ENCODE measurements around the gene SERP2. TPM values are rescaled to one million over a fixed set of nuclear protein-coding genes. Genes with fewer than 3 reads are reported as not detected.
"Not testable (repeated sequence)": the region's sequence is repeated elsewhere in the genome, so short reads cannot be mapped to it uniquely, and the experiment has no call there.

The SERP2 gene
- polyA plus RNA-seq (2011; rRNA removed) (not detected in 2 replicates), polyA plus RNA-seq (2017; fragmentation: RNase III; extraction: RNeasy Plus Mini Kit Qiagen cat#74134 plus additional on column Dnase treatment) (not detected in 3 replicates), polyA minus RNA-seq (2011; rRNA and poly(A)+ RNA removed) (not detected in 2 replicates)
- not detected in 2 replicates for polyA plus RNA-seq (2012; cell fraction: cytosol; rRNA removed)
- polyA plus RNA-seq (2012; cell fraction: nucleus; rRNA removed), result not detected in 2 replicates

DNA sequence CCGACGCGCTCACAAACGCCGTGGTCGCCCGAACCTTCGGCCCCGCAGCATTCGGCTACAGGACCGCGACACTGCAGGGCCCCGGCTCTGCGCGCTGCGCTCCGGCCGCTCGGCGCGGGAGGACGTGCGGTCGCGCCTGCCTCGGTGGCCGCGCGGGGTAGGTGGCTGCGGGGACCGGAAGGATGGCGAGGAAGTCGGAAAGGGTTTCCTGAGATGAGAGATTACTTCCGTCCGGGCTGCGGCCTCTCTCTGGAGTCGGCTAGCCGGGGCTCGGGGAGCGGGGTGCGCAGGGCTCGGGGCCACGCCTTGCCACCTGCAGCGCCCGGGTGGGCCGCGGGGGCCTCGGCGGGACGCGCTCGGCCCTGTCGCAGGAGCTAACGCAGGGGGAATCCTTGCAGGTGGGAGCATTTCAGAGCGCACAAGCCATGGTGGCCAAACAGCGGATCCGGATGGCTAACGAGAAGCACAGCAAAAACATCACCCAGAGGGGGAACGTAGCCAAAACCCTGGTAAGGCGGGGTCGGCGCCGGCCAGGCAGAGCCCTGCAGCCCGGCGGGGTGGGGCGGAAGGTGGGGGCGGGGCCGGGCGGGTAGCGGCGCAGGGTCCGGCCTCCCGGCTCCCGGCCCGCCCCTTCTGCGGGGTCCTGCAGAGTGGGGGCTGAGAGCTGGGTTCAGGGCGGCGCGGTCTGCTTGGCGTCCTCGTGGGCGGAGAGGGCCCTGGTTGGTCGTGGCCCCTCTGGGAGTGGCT is at the start of gene SERP2:
SERP2 (plus strand) TSS at position 224 of the 747 bp plus-strand sequence; CDS start at position 426, 202 bp downstream.
- H3K4me1 ChIP-seq, result peaks cover 15% of the 10 kb centered on the region; the same call in 2 of the 3 replicates
- DNase-seq (ENCODE audit: low read depth in 1 of 2, low spot score in 1 of 2), result no peak
- no peak within 1 kb of the TSS for H3K4me3 ChIP-seq
- no peak within 1 kb of the TSS for H3K27ac ChIP-seq
- WGBS (ENCODE audit: missing lambda C conversion rate), result 95% methylated on average over 29 of the region's 83 CpGs
- no peaks in the 10 kb centered on the region for H3K9me3 ChIP-seq
- no peak for FAIRE-seq
- H3K4me2 ChIP-seq, result no peak within 1 kb of the TSS
- ChIA-PET POLR2A (no interaction called here), CTCF (no interaction called here)
- ATAC-seq, result no peak
- TF ChIP-seq ZNF302 (CRISPR knock-in tag; IDR thresholded peaks at IDR 0.05), result no peak
- no peak for TF ChIP-seq POLR2AphosphoS2 (conservative IDR thresholded peaks at IDR 0.05; ENCODE audit: low read length)
- no peak for TF ChIP-seq EP300 (IDR thresholded peaks at IDR 0.05)
- no peak for TF ChIP-seq ESRRA (IDR thresholded peaks at IDR 0.05; ENCODE audit: borderline replicate concordance, low read length)
- TF ChIP-seq RCOR1 (IDR thresholded peaks at IDR 0.05; ENCODE audit: low read depth, low read length), result no peak

DNA sequence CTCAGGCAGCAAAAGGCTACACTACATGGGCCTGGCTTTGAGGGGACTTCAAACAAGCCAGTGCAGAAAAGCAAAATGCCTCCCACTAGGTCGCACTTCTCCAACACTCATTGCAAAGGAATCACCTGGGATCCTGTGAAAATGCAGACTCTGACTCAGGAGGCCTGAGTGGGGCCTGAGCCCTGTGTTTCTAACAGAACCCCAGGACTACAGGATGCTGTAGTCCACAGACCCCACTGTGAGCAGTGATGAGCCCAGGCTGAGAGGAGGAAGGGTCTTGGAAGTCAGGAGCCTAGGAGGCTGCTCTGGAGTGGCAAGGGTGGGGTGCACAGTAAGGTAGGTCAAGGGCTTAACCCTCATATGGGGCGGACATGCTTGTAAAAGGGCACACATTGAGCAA is 46.7 kb upstream of the SERP2 start:
- H3K9me3 ChIP-seq, result no peaks in the 10 kb centered on the region; the same call in 2 of the 3 replicates
- WGBS (ENCODE audit: missing lambda C conversion rate), result 73% methylated on average over 2 of the region's 2 CpGs

DNA sequence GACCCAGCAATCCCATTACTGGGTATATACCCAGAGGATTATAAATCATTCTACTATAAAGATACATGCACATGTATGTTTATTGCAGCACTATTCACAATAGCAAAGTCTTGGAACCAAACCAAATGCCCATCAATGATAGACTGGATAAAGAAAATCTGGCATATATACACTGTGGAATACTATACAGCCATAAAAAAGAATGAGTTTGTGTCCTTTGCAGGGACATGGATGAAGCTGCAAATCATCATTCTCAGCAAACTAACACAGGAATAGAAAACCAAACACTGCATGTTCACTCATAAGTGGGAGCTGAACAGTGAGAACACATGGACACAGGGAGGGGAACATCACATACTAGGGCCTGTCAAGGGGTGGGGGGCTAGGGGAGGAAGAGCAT is 44.6 kb upstream of the SERP2 start:
- ATAC-seq; DNase-seq (ENCODE audit: low read depth in 1 of 2, low spot score in 1 of 2); H3K4me3 ChIP-seq; H3K4me2 ChIP-seq; H3K9me3 ChIP-seq; FAIRE-seq; H3K27ac ChIP-seq: not testable (repeated sequence)
- ChIA-PET CTCF (interaction anchor here (0.9 to 1.5 kb wide), 3 partner anchors 16 to 86 kb away, joined by 3 read pairs; no protein-coding TSS in a partner anchor), POLR2A (interaction anchor here (0.7 kb wide), 1 partner anchor 30 kb away, joined by 4 read pairs; no protein-coding TSS in a partner anchor)
- H3K4me1 ChIP-seq, result peaks cover 13% of the 10 kb centered on the region

More for the DNA sequence above, 46.7 kb upstream of the SERP2 start:
- DNase-seq (ENCODE audit: low read depth in 1 of 2, low spot score in 1 of 2) (no peak), FAIRE-seq (no peak), ATAC-seq (no peak)
- ChIA-PET POLR2A (no interaction called here), CTCF (interaction anchor here (1.0 kb wide), 1 partner anchor 10 kb away, joined by 3 read pairs; no protein-coding TSS in a partner anchor)
- Histone ChIP-seq H3K4me3 (no peak overlapping the region), H3K4me2 (no peak overlapping the region), H3K4me1 (peaks cover 8% of the 10 kb centered on the region), H3K27ac (no peak overlapping the region; a peak in 1 of 6 replicates)
- TF ChIP-seq POLR2AphosphoS2 (conservative IDR thresholded peaks at IDR 0.05; ENCODE audit: low read length) (no peak), JUNB (IDR thresholded peaks at IDR 0.05) (no peak), RAD21 (conservative IDR thresholded peaks at IDR 0.05 in 1 of 2, IDR thresholded peaks at IDR 0.05 in 1 of 2) (no peak), TP53 (CRISPR knock-in tag; IDR thresholded peaks at IDR 0.05) (no peak), CBX8 (IDR thresholded peaks at IDR 0.05) (no peak), SREBF2 (IDR thresholded peaks at IDR 0.05) (no peak), FOXS1 (CRISPR knock-in tag; IDR thresholded peaks at IDR 0.05) (no peak), CBX2 (IDR thresholded peaks at IDR 0.05; ENCODE audit: borderline replicate concordance, low read depth) (no peak), NFE2L2 (conservative IDR thresholded peaks at IDR 0.05; ENCODE audit: low read length) (no peak), KDM5A (IDR thresholded peaks at IDR 0.05) (no peak), KDM1A (IDR thresholded peaks at IDR 0.05; ENCODE audit: low read depth) (no peak), HOXB5 (CRISPR knock-in tag; IDR thresholded peaks at IDR 0.05) (no peak), EP300 (IDR thresholded peaks at IDR 0.05) (no peak)
- TF ChIP-seq, protein P1, sequence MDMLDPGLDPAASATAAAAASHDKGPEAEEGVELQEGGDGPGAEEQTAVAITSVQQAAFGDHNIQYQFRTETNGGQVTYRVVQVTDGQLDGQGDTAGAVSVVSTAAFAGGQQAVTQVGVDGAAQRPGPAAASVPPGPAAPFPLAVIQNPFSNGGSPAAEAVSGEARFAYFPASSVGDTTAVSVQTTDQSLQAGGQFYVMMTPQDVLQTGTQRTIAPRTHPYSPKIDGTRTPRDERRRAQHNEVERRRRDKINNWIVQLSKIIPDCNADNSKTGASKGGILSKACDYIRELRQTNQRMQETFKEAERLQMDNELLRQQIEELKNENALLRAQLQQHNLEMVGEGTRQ (IDR thresholded peaks at IDR 0.05), result no peak
- TF ChIP-seq, protein P2, sequence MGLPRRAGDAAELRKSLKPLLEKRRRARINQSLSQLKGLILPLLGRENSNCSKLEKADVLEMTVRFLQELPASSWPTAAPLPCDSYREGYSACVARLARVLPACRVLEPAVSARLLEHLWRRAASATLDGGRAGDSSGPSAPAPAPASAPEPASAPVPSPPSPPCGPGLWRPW (IDR thresholded peaks at IDR 0.05), result no peak

Measured in A549 (cell line).